OCI-LY7 (cell line): Measurements from ENCODE around the gene NME3. TPM values are rescaled to one million over a fixed set of nuclear protein-coding genes. Genes with fewer than 3 reads are reported as not detected.

Source experiments
- BruUV-seq: library from RNA; stranded (reverse); fragments of 400-500 nt; replicated peaks from 2 replicates; lab custom pipeline; 2021; lab: Mats Ljungman, UMichigan
- CTCF ChIA-PET: fragments of 300-600 bp; sonication (Branson Sonifier 250); formaldehyde crosslinking; loops from one replicate; lab custom pipeline; 2022; ENCODE audit warnings: antibody characterized with exemption; ENCODE audit not compliant: unreplicated experiment; lab: Charles Lee
- POLR2A ChIA-PET: fragments of 300-600 bp; sonication (Branson Sonifier 250); formaldehyde crosslinking; loops from one replicate; lab custom pipeline; 2022; ENCODE audit warnings: antibody characterized with exemption; lab: Charles Lee
- DNase-seq: peaks from one replicate; pipeline ENCODE4 v3.0.0-alpha.2; 2015; ENCODE audit warnings: low spot score
- H2AFZ ChIP-seq: fragments of 200-600 bp; sonication (generic), shearing (Covaris generic); 2 replicates; pipeline ENCODE4 v1.6.1; 2014; ENCODE audit warnings: mild to moderate bottlenecking, antibody characterized with exemption, low read length, moderate library complexity
- H3K27ac ChIP-seq: fragments of 200-600 bp; sonication (generic); 2 replicates; pipeline ENCODE4 v1.5.1; 2014; ENCODE audit warnings: mixed run types, low read depth, mild to moderate bottlenecking, moderate library complexity, low read length, inconsistent platforms; ENCODE audit not compliant: poor library complexity, severe bottlenecking
- H3K36me3 ChIP-seq: fragments of 200-600 bp; sonication (generic); 2 replicates; pipeline ENCODE4 v1.6.1; 2014; ENCODE audit warnings: mild to moderate bottlenecking, antibody characterized with exemption, low read length, moderate library complexity, mixed read lengths; ENCODE audit not compliant: insufficient read depth
- H3K4me1 ChIP-seq: fragments of 200-600 bp; sonication (generic); 2 replicates; pipeline ENCODE4 v1.5.1; 2014; ENCODE audit warnings: mild to moderate bottlenecking, low read length; ENCODE audit not compliant: insufficient read depth, poor library complexity, severe bottlenecking
- H3K4me2 ChIP-seq: fragments of 200-600 bp; sonication (generic); 2 replicates; pipeline ENCODE4 v1.6.1; 2014; ENCODE audit warnings: mild to moderate bottlenecking, low read length
- H3K4me3 ChIP-seq: fragments of 200-600 bp; sonication (generic); 2 replicates; pipeline ENCODE4 v1.5.1; 2014; ENCODE audit warnings: mild to moderate bottlenecking, low read depth, low read length; ENCODE audit not compliant: poor library complexity, severe bottlenecking
- H3K79me2 ChIP-seq: fragments of 200-600 bp; sonication (generic); 2 replicates; pipeline ENCODE4 v1.6.1; 2016; ENCODE audit warnings: low read depth, mild to moderate bottlenecking, low read length, moderate library complexity, mixed read lengths; ENCODE audit not compliant: insufficient read depth
- H3K9me2 ChIP-seq: fragments of 200-600 bp; sonication (generic); 2 replicates; pipeline ENCODE4 v1.6.1; 2016; ENCODE audit warnings: mild to moderate bottlenecking, low read length, mixed read lengths; ENCODE audit not compliant: insufficient read depth
- H3K9me3 ChIP-seq: fragments of 200-600 bp; sonication (generic); 2 replicates; pipeline ENCODE4 v1.6.1; 2014; ENCODE audit warnings: mild to moderate bottlenecking, mixed run types, low read length, mixed read lengths
- H4K20me1 ChIP-seq: fragments of 200-600 bp; sonication (generic); 2 replicates; pipeline ENCODE4 v1.6.1; 2014; ENCODE audit warnings: mild to moderate bottlenecking, antibody characterized with exemption, low read length, moderate library complexity, mixed read lengths; ENCODE audit not compliant: insufficient read depth
- CTCF ChIP-seq: fragments of 200-600 bp; sonication (generic); conservative IDR thresholded peaks from 2 replicates; pipeline ENCODE4 v1.5.1; 2014; ENCODE audit warnings: mild to moderate bottlenecking, antibody characterized with exemption, low read length, moderate library complexity, mixed read lengths
- EZH2phosphoT487 ChIP-seq: fragments of 200-600 bp; sonication (generic); IDR thresholded peaks from 2 replicates; pipeline ENCODE4 v1.6.1; 2018; ENCODE audit warnings: low read depth, borderline replicate concordance, mild to moderate bottlenecking, mixed run types, antibody characterized with exemption, low read length, moderate library complexity, mixed read lengths
- intact Hi-C: fragments of 100-400 bp; cut with micrococcal nuclease; formaldehyde crosslinking; loops from one replicate; pipeline ENCODE4 v1.10.0; 2022; ENCODE audit not compliant: unreplicated experiment
- total RNA-seq, 2 experiments: library from RNA; depleted of rRNA in 1 of 2; stranded (reverse); fragments of >200 nt in 1 of 2; shearing (Covaris generic) in 1 of 2; gene quantifications; 2 replicates each; pipeline ENCODE4 v1.2.3, GENCODE V29; 2014 to 2022

Gene NME3
- total RNA-seq, 2 experiments from 2014 or later: 34.8 to 54.5 TPM

- peaks cover 58% of the 10 kb centered on the region for H3K36me3 ChIP-seq
- CTCF ChIA-PET: no interaction called here
- BruUV-seq: no TSS peak
Observed at GRCh38 chr16:1749152-1750117, 21.9 kb downstream of the NME3 start.

GRCh38 chr16:1747934-1748333 lies 23.4 kb downstream of the NME3 start:
- no peak overlapping the region for H3K4me2 ChIP-seq
- H3K4me3 ChIP-seq: no peak overlapping the region
- no peak for DNase-seq
- H4K20me1 ChIP-seq: no peaks in the 10 kb centered on the region
- H3K9me3 ChIP-seq: no peaks in the 10 kb centered on the region
- H3K36me3 ChIP-seq: peaks cover 61% of the 10 kb centered on the region
- H3K9me2 ChIP-seq: no peaks in the 10 kb centered on the region
- TF ChIP-seq CTCF: no peak
- no peak for TF ChIP-seq EZH2phosphoT487
- ChIA-PET CTCF (interaction anchor here (0.6 kb wide), 1 partner anchor 9 kb away, joined by 4 read pairs; no protein-coding TSS in a partner anchor), POLR2A (no interaction called here)
- no peak overlapping the region for H2AFZ ChIP-seq
- H3K4me1 ChIP-seq: no peaks in the 10 kb centered on the region
- no peaks in the 10 kb centered on the region for H3K79me2 ChIP-seq
- no peak overlapping the region for H3K27ac ChIP-seq
- intact Hi-C loops: no loop called here
- no TSS peak for BruUV-seq

More at GRCh38 chr16:1749152-1750117, 21.9 kb downstream of the NME3 start:
- no peak for TF ChIP-seq EZH2phosphoT487
- no peak for TF ChIP-seq CTCF
- no peak for DNase-seq
- intact Hi-C loops: no loop called here
- no peak overlapping the region for H3K4me2 ChIP-seq
- H3K4me1 ChIP-seq: no peaks in the 10 kb centered on the region
- H3K79me2 ChIP-seq: no peaks in the 10 kb centered on the region
- POLR2A ChIA-PET: no interaction called here
- no peaks in the 10 kb centered on the region for H3K9me3 ChIP-seq
- H3K27ac ChIP-seq: no peak overlapping the region
- no peak overlapping the region for H3K4me3 ChIP-seq
- H3K9me2 ChIP-seq: no peaks in the 10 kb centered on the region
- H4K20me1 ChIP-seq: no peaks in the 10 kb centered on the region
- no peak overlapping the region for H2AFZ ChIP-seq
